Peyer's patch (tissue), 4 donors: ENCODE data around the gene ZC2HC1C. TPM values are rescaled to one million over a fixed set of nuclear protein-coding genes. Genes with fewer than 3 reads are reported as not detected.

Experiments
- DNase-seq, 3 donors: peaks; one replicate each; pipeline ENCODE4 v3.0.0-alpha.2; 2017 to 2019
- H3K27ac ChIP-seq, 4 donors: fragments of 200-600 bp; sonication (generic); one replicate each; pipeline ENCODE4 v1.5.1; 2016 to 2019
- H3K27me3 ChIP-seq, 2 donors: fragments of 200-600 bp; sonication (generic); one replicate each; pipeline ENCODE4 v1.5.1; 2019
- H3K36me3 ChIP-seq, 3 donors: fragments of 200-600 bp; sonication (generic); one replicate each; pipeline ENCODE4 v1.5.1; 2016 to 2019
- H3K4me1 ChIP-seq, 4 donors: fragments of 200-600 bp; sonication (generic); one replicate each; pipeline ENCODE4 v1.5.1; 2016 to 2019
- H3K4me3 ChIP-seq, 4 donors: fragments of 200-600 bp; sonication (generic); 1 replicate in 3 of 4; 2 replicates in 1 of 4; pipeline ENCODE4 v1.5.1; 2016 to 2019; ENCODE audit warnings: mild to moderate bottlenecking in 1 of 4
- H3K9me3 ChIP-seq, 4 donors: fragments of 200-600 bp; sonication (generic); one replicate each; pipeline ENCODE4 v1.5.1; 2016 to 2019; ENCODE audit warnings: mild to moderate bottlenecking in 1 of 4
- POLR2A ChIP-seq, 2 donors: fragments of 450-650 bp; IDR thresholded peaks; one replicate each; pipeline ENCODE4 v1.5.1; 2017; ENCODE audit warnings: antibody characterized with exemption in 2 of 2, mild to moderate bottlenecking in 2 of 2, moderate library complexity in 2 of 2
- total RNA-seq, 4 donors: library from RNA; depleted of rRNA; stranded (reverse); fragments of >200 nt; gene quantifications; one replicate each; pipeline ENCODE4 v1.1.0, GENCODE V29; 2016
- TF ChIP-seq, protein P1 (sequence below), 6 experiments: fragments of 450-650 bp in 4 of 6; fragments of 200-600 bp in 2 of 6; sonication (generic) in 1 of 6; IDR thresholded peaks; one replicate each; pipeline ENCODE4 v1.5.1; 2017 to 2019; ENCODE audit warnings: antibody characterized with exemption in 6 of 6, mild to moderate bottlenecking in 3 of 6, moderate library complexity in 1 of 6

ZC2HC1C gene
- total RNA-seq, 4 donors from 2014 or later, result 9.2 to 18.3 (median 14.9) TPM

GRCh38 chr14:75053396-75054291 is 15.8 kb upstream of the ZC2HC1C start:
- Histone ChIP-seq H3K27me3 (no peaks in the 10 kb centered on the region), H3K9me3 (no peaks in the 10 kb centered on the region), H3K4me3 (no peak overlapping the region), H3K27ac (peak overlapping the region in 1 of 4 donors; percentile 7), H3K4me1 (peaks cover 0 to 5% (median 0%) of the 10 kb centered on the region in 4 donors), H3K36me3 (peaks cover 0 to 3% (median 0%) of the 10 kb centered on the region in 3 donors)
- no peak for DNase-seq
- no peak for TF ChIP-seq POLR2A (IDR thresholded peaks at IDR 0.05)
- TF ChIP-seq, protein P1, sequence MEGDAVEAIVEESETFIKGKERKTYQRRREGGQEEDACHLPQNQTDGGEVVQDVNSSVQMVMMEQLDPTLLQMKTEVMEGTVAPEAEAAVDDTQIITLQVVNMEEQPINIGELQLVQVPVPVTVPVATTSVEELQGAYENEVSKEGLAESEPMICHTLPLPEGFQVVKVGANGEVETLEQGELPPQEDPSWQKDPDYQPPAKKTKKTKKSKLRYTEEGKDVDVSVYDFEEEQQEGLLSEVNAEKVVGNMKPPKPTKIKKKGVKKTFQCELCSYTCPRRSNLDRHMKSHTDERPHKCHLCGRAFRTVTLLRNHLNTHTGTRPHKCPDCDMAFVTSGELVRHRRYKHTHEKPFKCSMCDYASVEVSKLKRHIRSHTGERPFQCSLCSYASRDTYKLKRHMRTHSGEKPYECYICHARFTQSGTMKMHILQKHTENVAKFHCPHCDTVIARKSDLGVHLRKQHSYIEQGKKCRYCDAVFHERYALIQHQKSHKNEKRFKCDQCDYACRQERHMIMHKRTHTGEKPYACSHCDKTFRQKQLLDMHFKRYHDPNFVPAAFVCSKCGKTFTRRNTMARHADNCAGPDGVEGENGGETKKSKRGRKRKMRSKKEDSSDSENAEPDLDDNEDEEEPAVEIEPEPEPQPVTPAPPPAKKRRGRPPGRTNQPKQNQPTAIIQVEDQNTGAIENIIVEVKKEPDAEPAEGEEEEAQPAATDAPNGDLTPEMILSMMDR (IDR thresholded peaks at IDR 0.05), result no peak

GRCh38 chr14:75054421-75054820 is 15.0 kb upstream of the ZC2HC1C start:
- H3K4me1 ChIP-seq, result peaks cover 0 to 5% (median 0%) of the 10 kb centered on the region in 4 donors
- no peak overlapping the region for H3K27ac ChIP-seq
- H3K36me3 ChIP-seq, result no peaks in the 10 kb centered on the region
- H3K27me3 ChIP-seq, result no peaks in the 10 kb centered on the region
- H3K4me3 ChIP-seq, result no peak overlapping the region
- TF ChIP-seq, protein P1 (IDR thresholded peaks at IDR 0.05), result no peak
- no peak for TF ChIP-seq POLR2A (IDR thresholded peaks at IDR 0.05)
- no peak for DNase-seq
- H3K9me3 ChIP-seq, result no peaks in the 10 kb centered on the region

GRCh38 chr14:75059642-75060041 is 9.8 kb upstream of the ZC2HC1C start:
- Histone ChIP-seq H3K36me3 (peaks cover 0 to 6% (median 0%) of the 10 kb centered on the region in 3 donors), H3K4me1 (peaks cover 0 to 9% (median 2%) of the 10 kb centered on the region in 4 donors), H3K27me3 (no peaks in the 10 kb centered on the region), H3K27ac (no peak overlapping the region), H3K4me3 (no peak overlapping the region), H3K9me3 (no peaks in the 10 kb centered on the region)
- no peak for DNase-seq
- TF ChIP-seq POLR2A (IDR thresholded peaks at IDR 0.05), result no peak

DNA sequence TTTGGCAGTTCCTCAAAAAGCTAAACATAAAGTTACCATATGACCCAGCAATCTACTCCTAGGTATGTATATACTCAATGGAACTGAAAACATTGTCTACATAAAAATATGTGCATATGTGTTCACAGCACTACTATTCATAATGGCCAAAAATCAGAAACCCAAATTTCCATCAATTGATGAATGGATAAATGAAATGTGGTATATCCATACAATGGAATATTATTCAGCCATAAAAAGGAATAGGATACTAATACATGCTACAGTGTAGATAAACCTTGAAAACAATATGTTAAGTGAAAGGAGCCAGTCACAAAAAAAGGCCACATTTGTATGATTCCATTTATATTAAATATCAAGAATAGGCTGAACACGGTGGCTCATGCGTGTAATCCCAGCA is 9.0 kb upstream of the ZC2HC1C start:
- DNase-seq, result no peak
- TF ChIP-seq, protein P1 (IDR thresholded peaks at IDR 0.05), result no peak
- TF ChIP-seq POLR2A (IDR thresholded peaks at IDR 0.05), result no peak
- peaks cover 0 to 6% (median 0%) of the 10 kb centered on the region in 3 donors for H3K36me3 ChIP-seq

GRCh38 chr14:75063013-75063412 is 6.4 kb upstream of the ZC2HC1C start:
- H3K4me3 ChIP-seq, result peak overlapping the region; percentile 79 to 90 (median 88)
- peak overlapping the region in 3 of 4 donors; percentile 81 to 82 (median 81) for H3K27ac ChIP-seq
- TF ChIP-seq POLR2A (IDR thresholded peaks at IDR 0.05), result no peak
- TF ChIP-seq, protein P1 (IDR thresholded peaks at IDR 0.05), result no peak
- peaks cover 0 to 14% (median 2%) of the 10 kb centered on the region in 4 donors for H3K4me1 ChIP-seq
- H3K27me3 ChIP-seq, result no peaks in the 10 kb centered on the region
- peaks cover 0 to 6% (median 0%) of the 10 kb centered on the region in 3 donors for H3K36me3 ChIP-seq
- no peak for DNase-seq
- H3K9me3 ChIP-seq, result no peaks in the 10 kb centered on the region

More for the DNA sequence above, 9.0 kb upstream of the ZC2HC1C start:
- peaks cover 0 to 9% (median 2%) of the 10 kb centered on the region in 4 donors for H3K4me1 ChIP-seq
- H3K9me3 ChIP-seq, result no peaks in the 10 kb centered on the region
- no peaks in the 10 kb centered on the region for H3K27me3 ChIP-seq
- H3K4me3 ChIP-seq, result no peak overlapping the region
- H3K27ac ChIP-seq, result no peak overlapping the region
